SK-N-SH (cell line): ENCODE data around the gene KCNJ3.

ENCODE experiments used
- CHD2 ChIP-seq: fragments of 150-350 bp; IDR thresholded peaks from 2 replicates; pipeline ENCODE4 v1.6.1; 2018; ENCODE audit warnings: low read length; ENCODE audit not compliant: partially characterized antibody
- CTCF ChIP-seq: fragments of 200-600 bp; sonication (generic); IDR thresholded peaks from 2 replicates; pipeline ENCODE4 v1.6.1; 2017; ENCODE audit warnings: antibody characterized with exemption, mild to moderate bottlenecking, moderate library complexity
- EZH2phosphoT487 ChIP-seq: fragments of 200-600 bp; sonication (generic); IDR thresholded peaks from 2 replicates; pipeline ENCODE4 v1.6.1; 2017; ENCODE audit warnings: low read depth, mixed run types, mild to moderate bottlenecking, antibody characterized with exemption, moderate library complexity, borderline replicate concordance
- NFIC ChIP-seq: IDR thresholded peaks from 2 replicates; pipeline ENCODE4 v1.4.0; 2012; ENCODE audit warnings: borderline replicate concordance
- NRF1 ChIP-seq: IDR thresholded peaks from 2 replicates; pipeline ENCODE4 v1.6.1; 2012; ENCODE audit warnings: low read depth, mild to moderate bottlenecking, low read length
- POLR2AphosphoS5 ChIP-seq: IDR thresholded peaks from 2 replicates; pipeline ENCODE4 v1.6.1; 2012; ENCODE audit warnings: low read depth, low read length
- RAD21 ChIP-seq: IDR thresholded peaks from 2 replicates; pipeline ENCODE4 v1.6.1; 2012; ENCODE audit warnings: mild to moderate bottlenecking, low read length
- RCOR1 ChIP-seq: fragments of 150-350 bp; IDR thresholded peaks from 2 replicates; pipeline ENCODE4 v1.6.1; 2017; ENCODE audit warnings: antibody characterized with exemption, low read length
- REST ChIP-seq: IDR thresholded peaks from 2 replicates; pipeline ENCODE4 v1.6.1; 2012; ENCODE audit warnings: mild to moderate bottlenecking, low read depth, low read length, moderate library complexity
- RXRA ChIP-seq: IDR thresholded peaks from 2 replicates; pipeline ENCODE4 v1.4.0; 2012; ENCODE audit warnings: low read depth, mild to moderate bottlenecking, borderline replicate concordance
- SIN3A ChIP-seq: IDR thresholded peaks from 2 replicates; pipeline ENCODE4 v1.6.1; 2012; ENCODE audit warnings: low read depth, mild to moderate bottlenecking, low read length, moderate library complexity, borderline replicate concordance
- YY1 ChIP-seq: IDR thresholded peaks from 2 replicates; pipeline ENCODE4 v1.4.0; 2012; ENCODE audit warnings: low read depth, mild to moderate bottlenecking

GRCh38 chr2:154825358-154825757 is 126.9 kb downstream of the KCNJ3 start:
- TF ChIP-seq EZH2phosphoT487 (no peak), YY1 (no peak), RCOR1 (no peak), POLR2AphosphoS5 (no peak), NRF1 (no peak), CTCF (no peak), REST (no peak), RAD21 (no peak), CHD2 (no peak), NFIC (no peak), RXRA (no peak), SIN3A (no peak)
